Cardiac fibroblast (primary cell): ENCODE data around the gene TM4SF4.

ENCODE experiments used
- DNase-seq, 2 donors: peaks; one replicate each; pipeline versions ENCODE4 v3.0.0 to v3.0.0-alpha.2; 2010; ENCODE audit warnings: low read depth in 2 of 2
- H3K4me3 ChIP-seq, 2 donors: replicated peaks in 1 of 2; 1 replicate in 1 of 2; 2 replicates in 1 of 2; pipeline ENCODE4 v1.5.1; 2011; ENCODE audit warnings: low read depth in 2 of 2, low read length in 2 of 2, mild to moderate bottlenecking in 2 of 2, moderate library complexity in 1 of 2
- CTCF ChIP-seq: IDR thresholded peaks from one replicate; pipeline ENCODE4 v1.5.1; 2011; ENCODE audit warnings: low read depth, mild to moderate bottlenecking, low read length, inconsistent platforms

The TM4SF4 gene

GRCh38 chr3:149495581-149496125, 21.2 kb downstream of the TM4SF4 start:
- TF ChIP-seq CTCF = no peak
- no peak for DNase-seq
- H3K4me3 ChIP-seq = no peak overlapping the region

GRCh38 chr3:149496891-149497290, 22.4 kb downstream of the TM4SF4 start:
- TF ChIP-seq CTCF = no peak
- DNase-seq = no peak
- no peak overlapping the region for H3K4me3 ChIP-seq

GRCh38 chr3:149497966-149498670, 23.6 kb downstream of the TM4SF4 start:
- no peak overlapping the region for H3K4me3 ChIP-seq
- no peak for DNase-seq
- TF ChIP-seq CTCF = no peak

- TF ChIP-seq CTCF = no peak
- H3K4me3 ChIP-seq = no peak overlapping the region
- DNase-seq = peak; percentile 75 to 85
Measured at GRCh38 chr3:149501524-149501923, 27.0 kb downstream of the TM4SF4 start.

GRCh38 chr3:149502438-149502837, 27.9 kb downstream of the TM4SF4 start:
- TF ChIP-seq CTCF = no peak
- H3K4me3 ChIP-seq = no peak overlapping the region

GRCh38 chr3:149506540-149506939, 32.0 kb downstream of the TM4SF4 start:
- TF ChIP-seq CTCF = no peak
- H3K4me3 ChIP-seq = no peak overlapping the region
- peak; percentile 15 to 51 for DNase-seq

More at GRCh38 chr3:149502438-149502837, 27.9 kb downstream of the TM4SF4 start:
- no peak for DNase-seq
